Umbilical cord (tissue), 2 donors: ENCODE results near the gene MRNIP. TPM values are rescaled to one million over a fixed set of nuclear protein-coding genes. Genes with fewer than 3 reads are reported as not detected.
"Not testable (repeated sequence)": the region's sequence is repeated elsewhere in the genome, so short reads cannot be mapped to it uniquely, and the experiment has no call there.

Source experiments
- DNase-seq: peaks from one replicate; pipeline ENCODE4 v3.0.0-alpha.2; 2015; ENCODE audit warnings: low spot score
- total RNA-seq: library from RNA; depleted of rRNA; stranded (reverse); fragments of >200 nt; gene quantifications from one replicate; pipeline ENCODE4 v1.2.3, GENCODE V29; 2014; ENCODE audit warnings: low replicate concordance; ENCODE audit not compliant: insufficient read depth

Gene MRNIP
- total RNA-seq, 1 donor from 2014 or later: 27.9 TPM

GRCh38 chr5:179792612-179793467 lies 65.8 kb downstream of the MRNIP start:
- no peak for DNase-seq

- peak; percentile 42 for DNase-seq
These were observed 66.6 kb downstream of the MRNIP start for GRCh38 chr5:179791881-179792611.

DNA sequence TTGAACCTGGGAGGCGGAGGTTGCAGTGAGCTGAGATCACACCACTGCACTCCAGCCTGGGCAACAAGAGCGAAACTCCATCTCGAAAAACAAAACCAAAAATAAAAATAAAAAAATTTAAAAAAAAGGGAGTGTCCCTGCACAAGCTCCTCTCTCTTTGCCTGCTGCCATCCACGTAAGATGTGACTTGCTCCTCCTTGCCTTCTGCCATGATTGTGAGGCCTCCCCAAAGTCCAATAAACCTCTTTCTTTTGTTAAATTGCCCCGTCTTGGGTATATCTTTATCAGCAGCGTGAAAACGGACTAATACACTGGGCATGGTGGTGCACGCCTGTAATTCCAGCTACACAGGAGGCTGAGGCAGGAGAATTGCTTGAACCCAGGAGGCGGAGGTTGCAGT lies 69.3 kb downstream of the MRNIP start:
- not testable (repeated sequence) for DNase-seq

DNA sequence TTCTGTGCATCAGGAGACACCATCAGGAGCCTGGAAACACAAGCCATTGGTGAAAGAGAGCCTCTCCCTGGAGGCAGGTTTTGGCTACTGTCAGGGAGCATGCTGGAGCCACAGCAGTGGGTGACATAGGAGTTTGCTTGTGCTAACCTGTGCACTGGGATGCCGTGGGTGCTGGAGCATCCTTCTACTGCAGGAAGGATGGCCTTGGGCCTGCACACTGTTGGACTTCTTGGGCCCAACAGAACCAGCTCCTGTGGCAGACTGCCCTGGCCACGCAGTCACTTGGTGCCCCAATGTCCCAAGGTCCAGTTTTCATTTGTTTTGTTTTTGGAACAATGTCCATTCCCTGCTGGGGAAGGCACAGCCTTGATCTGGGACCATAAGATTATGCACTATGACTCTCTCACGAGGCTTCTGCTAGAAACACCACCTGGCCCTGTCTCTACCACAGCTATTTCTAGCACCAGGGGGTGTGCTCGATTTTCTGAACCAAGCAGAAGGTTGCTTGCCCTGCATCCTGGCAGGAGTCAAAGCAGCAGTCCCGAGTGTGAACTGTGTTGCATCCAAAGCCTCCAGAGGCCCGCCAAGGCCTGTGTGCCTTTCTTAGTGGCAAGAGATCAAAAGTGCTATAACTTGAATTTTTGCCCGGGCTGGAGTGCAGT lies 70.3 kb downstream of the MRNIP start:
- no peak for DNase-seq

Other genes starting within 250 kb of the MRNIP start
- gene HNRNPH1, start 235.1 kb downstream of the MRNIP start, total RNA-seq: 508 TPM
- gene CBY3, start 177.8 kb downstream of the MRNIP start, total RNA-seq: not detected
- 365 TPM for gene CANX, start 159.8 kb downstream of the MRNIP start, total RNA-seq
- 11.8 TPM for gene MAML1, start 126.0 kb downstream of the MRNIP start, total RNA-seq
- 4.1 TPM for gene LTC4S, start 64.8 kb downstream of the MRNIP start, total RNA-seq
- gene MGAT4B, start 52.0 kb downstream of the MRNIP start, total RNA-seq: 43.3 TPM
- gene SQSTM1, start 37.9 kb downstream of the MRNIP start, total RNA-seq: 125 TPM
- 71.0 TPM for gene TBC1D9B, start 49.1 kb upstream of the MRNIP start, total RNA-seq
- 73.9 TPM for gene RNF130, start 212.9 kb upstream of the MRNIP start, total RNA-seq